RWPE2 (cell line): ENCODE data around the gene BABAM2.

Source experiments
- ATAC-seq: fragments of 200-7000 bp; cut with Tn5 transposase; 3 replicates; pipeline ENCODE4 v1.9.1; 2021; ENCODE audit warnings: low read depth
- DNase-seq: peaks from one replicate; pipeline ENCODE4 v3.0.0-alpha.2; 2020; ENCODE audit warnings: low spot score
- H3K27ac ChIP-seq: fragments of 450-650 bp; 2 replicates; pipeline ENCODE4 v1.5.1; 2017; ENCODE audit warnings: mild to moderate bottlenecking; ENCODE audit not compliant: poor library complexity, severe bottlenecking
- H3K27me3 ChIP-seq: fragments of 250-450 bp; sonication (Bioruptor Pico); 2 replicates; pipeline ENCODE4 v1.5.1; 2021; ENCODE audit warnings: mild to moderate bottlenecking, moderate library complexity; ENCODE audit not compliant: insufficient read depth, poor library complexity, severe bottlenecking
- H3K36me3 ChIP-seq: fragments of 250-450 bp; sonication (Bioruptor Pico); 2 replicates; pipeline ENCODE4 v1.5.1; 2020; ENCODE audit warnings: low read depth, mild to moderate bottlenecking, moderate library complexity
- H3K4me1 ChIP-seq: fragments of 250-450 bp; sonication (Bioruptor Pico); 2 replicates; pipeline ENCODE4 v1.5.1; 2021; ENCODE audit warnings: mild to moderate bottlenecking, moderate library complexity; ENCODE audit not compliant: insufficient read depth, poor library complexity, severe bottlenecking
- H3K4me3 ChIP-seq: fragments of 250-450 bp; sonication (Bioruptor Pico); 2 replicates; pipeline ENCODE4 v1.5.1; 2021; ENCODE audit warnings: mild to moderate bottlenecking, moderate library complexity; ENCODE audit not compliant: severe bottlenecking
- H3K9me3 ChIP-seq: fragments of 250-450 bp; sonication (Bioruptor Pico); 2 replicates; pipeline ENCODE4 v1.5.1; 2021; ENCODE audit warnings: mild to moderate bottlenecking, moderate library complexity; ENCODE audit not compliant: severe bottlenecking
- CTCF ChIP-seq: fragments of 450-650 bp; IDR thresholded peaks from one replicate; pipeline ENCODE4 v1.5.1; 2017; ENCODE audit warnings: mild to moderate bottlenecking, moderate library complexity; ENCODE audit not compliant: poor library complexity, severe bottlenecking

The BABAM2 gene

GRCh38 chr2:27996156-27996922 is 105.8 kb downstream of the BABAM2 start:
- Histone ChIP-seq H3K4me3 (no peak overlapping the region), H3K4me1 (peaks cover 26% of the 10 kb centered on the region), H3K27me3 (no peaks in the 10 kb centered on the region), H3K9me3 (no peaks in the 10 kb centered on the region), H3K27ac (no peak overlapping the region), H3K36me3 (no peaks in the 10 kb centered on the region)
- DNase-seq (no peak), ATAC-seq (no peak)
- TF ChIP-seq CTCF, result no peak

- ATAC-seq, result no peak
- H3K36me3 ChIP-seq, result no peaks in the 10 kb centered on the region
- H3K4me3 ChIP-seq, result no peak overlapping the region
- no peaks in the 10 kb centered on the region for H3K27me3 ChIP-seq
- no peak overlapping the region for H3K27ac ChIP-seq
- H3K9me3 ChIP-seq, result no peaks in the 10 kb centered on the region
- peaks cover 13% of the 10 kb centered on the region for H3K4me1 ChIP-seq
- no peak for DNase-seq
- no peak for TF ChIP-seq CTCF
Observed at GRCh38 chr2:28000287-28000686, 109.8 kb downstream of the BABAM2 start.

GRCh38 chr2:28002181-28002580 is 111.7 kb downstream of the BABAM2 start:
- ATAC-seq (no peak), DNase-seq (no peak)
- Histone ChIP-seq H3K4me3 (no peak overlapping the region), H3K9me3 (no peaks in the 10 kb centered on the region), H3K27ac (no peak overlapping the region), H3K36me3 (no peaks in the 10 kb centered on the region), H3K27me3 (no peaks in the 10 kb centered on the region), H3K4me1 (peaks cover 16% of the 10 kb centered on the region)
- TF ChIP-seq CTCF, result no peak

GRCh38 chr2:28004086-28004485 is 113.6 kb downstream of the BABAM2 start:
- H3K36me3 ChIP-seq, result no peaks in the 10 kb centered on the region
- H3K9me3 ChIP-seq, result no peaks in the 10 kb centered on the region
- no peak overlapping the region for H3K4me3 ChIP-seq
- DNase-seq (no peak), ATAC-seq (peak; percentile 96)
- H3K27me3 ChIP-seq, result no peaks in the 10 kb centered on the region
- peak overlapping the region; percentile 61 for H3K27ac ChIP-seq
- peaks cover 16% of the 10 kb centered on the region for H3K4me1 ChIP-seq
- no peak for TF ChIP-seq CTCF

GRCh38 chr2:28009732-28010131 is 119.2 kb downstream of the BABAM2 start:
- Histone ChIP-seq H3K27me3 (no peaks in the 10 kb centered on the region), H3K9me3 (no peaks in the 10 kb centered on the region), H3K4me1 (peaks cover 5% of the 10 kb centered on the region), H3K27ac (no peak overlapping the region), H3K4me3 (no peak overlapping the region), H3K36me3 (no peaks in the 10 kb centered on the region)
- DNase-seq (no peak), ATAC-seq (no peak)
- TF ChIP-seq CTCF, result no peak
